ENCODE measurements around the gene CDPF1.
"Not testable (repeated sequence)": the region's sequence is repeated elsewhere in the genome, so short reads cannot be mapped to it uniquely, and the experiment has no call there.

CDPF1 gene

DNA sequence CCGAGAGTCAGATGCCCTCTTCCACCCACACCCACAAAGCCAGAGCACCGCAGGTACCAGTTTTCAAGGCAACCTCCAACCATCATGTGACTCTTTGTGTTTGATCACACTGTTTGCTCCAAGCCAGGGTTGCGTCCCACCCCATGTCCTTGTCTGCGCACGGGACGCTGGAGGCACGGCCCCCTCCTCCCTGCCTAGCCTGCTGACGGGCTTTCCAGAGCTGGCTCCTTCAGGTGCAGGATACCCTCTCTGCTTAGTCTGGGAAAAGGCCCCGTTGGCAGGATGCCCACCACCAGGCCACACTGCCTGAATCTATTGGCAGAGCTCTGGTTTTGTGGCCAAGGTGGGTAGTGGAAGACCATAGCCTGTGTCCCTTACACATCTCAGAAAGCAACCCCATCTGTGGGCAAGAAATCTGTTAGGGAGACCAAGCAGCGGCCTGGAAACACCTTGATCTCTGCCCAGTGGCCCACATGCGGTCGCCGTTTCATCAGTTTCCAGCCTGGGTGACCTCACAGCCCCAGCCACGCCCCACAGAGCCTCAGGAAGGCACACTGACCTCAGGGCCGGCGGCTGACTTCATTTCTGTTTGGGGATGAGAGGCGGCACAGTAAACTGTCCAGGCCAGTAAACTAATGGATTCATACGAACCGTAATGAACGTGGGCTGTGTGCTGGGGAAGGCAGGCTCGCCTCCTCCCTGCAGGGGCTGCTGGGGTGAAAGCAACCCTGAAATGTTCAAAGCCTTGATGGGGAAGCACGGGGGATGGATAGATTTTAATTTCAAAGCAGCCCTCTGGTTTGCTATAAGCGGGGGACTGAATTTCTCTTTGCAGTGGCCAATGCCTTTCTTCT is 25.8 kb downstream of the CDPF1 start:
- DNase-seq: no peak

DNA sequence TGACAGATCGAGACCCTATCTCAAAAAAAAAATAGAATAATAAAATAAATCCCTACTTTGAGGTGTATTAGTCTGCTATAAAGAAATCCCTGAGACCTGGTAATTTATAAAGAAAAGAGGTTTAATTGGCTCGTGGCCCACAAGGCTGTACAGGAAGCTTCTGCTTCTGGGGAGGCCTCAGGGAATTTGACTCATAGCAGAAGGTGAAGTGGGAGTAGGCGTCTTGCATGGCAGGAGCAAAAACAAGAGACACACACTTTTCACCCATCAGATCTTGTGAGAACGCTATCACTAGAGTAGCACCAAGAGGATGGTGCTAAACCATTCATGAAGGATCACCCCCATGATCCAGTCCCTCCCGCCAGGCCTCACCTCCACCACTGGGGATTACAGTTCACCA is 29.2 kb downstream of the CDPF1 start:
- DNase-seq: no peak

GRCh38 chr22:46219636-46220035 is 30.5 kb downstream of the CDPF1 start:
- DNase-seq: no peak

DNA sequence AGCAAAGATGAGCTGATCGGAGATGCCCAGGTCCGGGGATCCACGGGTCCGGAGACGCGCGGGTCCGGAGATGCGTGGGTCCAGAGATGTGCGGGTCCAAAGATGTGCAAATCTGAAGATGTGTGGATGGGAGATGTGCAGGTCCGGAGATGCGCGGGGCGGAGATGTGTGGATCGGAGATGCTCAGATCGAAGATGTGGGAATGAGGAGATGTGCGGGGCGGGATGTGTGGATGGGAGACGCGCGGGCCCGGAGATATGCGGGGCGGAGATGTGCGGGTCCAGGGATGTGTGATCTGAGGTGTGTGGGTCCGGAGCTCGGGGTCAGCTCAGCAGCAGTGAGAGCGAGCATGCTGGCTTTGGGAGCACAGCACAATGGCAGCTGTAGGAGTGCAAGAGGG is 35.5 kb downstream of the CDPF1 start:
- no peak for DNase-seq

- DNase-seq: no peak
These were observed 35.9 kb downstream of the CDPF1 start for GRCh38 chr22:46214149-46214548.

GRCh38 chr22:46213052-46213451 is 37.0 kb downstream of the CDPF1 start:
- no peak for DNase-seq

DNA sequence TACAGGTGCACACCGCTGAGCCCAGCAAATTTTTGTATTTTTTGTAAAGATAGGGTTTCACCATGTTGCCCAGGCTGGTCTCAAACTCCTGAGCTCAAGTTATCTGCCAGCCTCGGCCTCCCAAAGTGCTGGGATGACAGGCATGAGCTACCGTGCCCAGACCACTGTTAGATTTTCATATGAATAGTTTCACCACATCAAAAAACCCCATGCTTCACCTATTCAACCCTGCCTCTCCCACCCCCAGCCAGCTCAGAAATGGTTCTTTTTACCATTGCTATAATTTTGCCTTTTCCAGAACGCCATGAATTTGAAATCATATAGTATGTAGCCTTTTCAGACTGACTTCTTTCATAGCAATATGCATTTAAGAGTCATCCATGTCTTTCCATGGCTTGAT is 37.9 kb downstream of the CDPF1 start:
- DNase-seq: no peak

DNA sequence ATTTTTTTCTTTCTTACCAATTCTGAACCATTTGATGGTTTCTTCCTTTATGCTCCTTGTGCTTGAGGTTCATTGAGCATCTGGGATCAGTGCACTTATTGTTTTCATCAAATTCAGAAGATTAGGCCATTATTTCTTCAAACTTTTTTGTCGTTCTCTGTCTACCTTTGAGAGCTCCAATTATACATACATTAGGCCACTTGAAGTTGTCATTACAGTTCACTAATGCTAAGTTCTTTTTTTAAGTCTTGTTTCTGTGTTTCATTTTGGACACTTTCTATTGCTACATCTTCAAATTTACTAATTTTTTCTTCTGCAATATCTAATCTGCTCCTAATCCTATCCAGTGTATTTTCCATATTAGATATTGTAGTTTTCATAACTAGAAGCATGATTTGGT is 40.8 kb downstream of the CDPF1 start:
- DNase-seq: no peak

DNA sequence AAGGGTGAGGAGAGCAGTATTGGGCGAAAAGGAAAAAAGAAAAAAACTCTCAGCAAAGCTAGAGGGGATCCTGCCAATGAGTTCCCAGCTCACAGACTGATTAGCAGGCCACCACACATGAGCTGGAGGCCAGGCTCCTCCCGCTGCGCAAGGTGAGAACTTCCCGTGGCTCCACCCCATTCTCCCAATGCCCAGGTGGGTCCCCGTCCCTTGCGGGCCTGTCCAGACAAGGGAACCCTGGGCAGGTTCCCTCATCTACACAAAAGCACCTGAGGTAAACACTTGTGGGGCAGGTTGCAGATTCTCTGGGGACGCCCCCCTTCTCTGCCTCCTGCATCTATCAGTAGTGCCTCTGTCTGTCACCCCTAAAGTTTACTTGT is 46.5 kb downstream of the CDPF1 start:
- DNase-seq: no peak

- no peak for DNase-seq
These were observed 47.0 kb downstream of the CDPF1 start for GRCh38 chr22:46202897-46203600.

DNA sequence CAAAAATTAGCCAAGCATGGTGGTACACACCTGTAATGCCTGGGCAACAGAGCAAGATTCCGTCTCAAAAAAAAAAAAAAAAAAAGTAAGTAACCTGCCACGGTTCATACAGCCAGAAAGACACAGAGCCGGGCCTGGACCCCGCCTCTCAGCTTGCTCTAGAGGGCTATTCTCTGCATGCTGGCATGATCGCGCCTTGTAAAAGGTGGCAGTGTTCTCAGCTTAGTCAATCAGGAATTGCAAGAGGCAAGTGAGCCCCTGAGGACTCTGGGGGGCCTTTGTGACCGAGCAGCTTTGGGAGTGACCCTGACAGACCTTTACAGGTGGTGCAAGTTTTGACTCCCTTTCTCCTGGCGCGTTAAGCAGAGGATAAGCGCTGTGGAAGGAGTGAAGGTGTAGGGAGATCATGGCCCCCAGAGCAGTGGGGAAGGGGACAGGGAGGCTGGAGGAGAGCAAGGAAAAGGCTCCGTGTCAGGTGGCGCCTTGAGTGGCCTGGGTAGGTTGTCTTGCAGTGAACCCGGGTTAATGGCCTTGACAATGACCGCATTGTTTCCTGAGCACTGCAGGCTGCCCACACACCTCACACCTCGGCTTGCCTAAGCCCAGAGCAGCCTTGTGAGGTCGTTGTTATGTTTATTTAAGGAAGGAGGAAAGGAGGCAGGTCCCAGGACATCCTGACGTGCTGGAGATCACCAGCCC is 48.9 kb downstream of the CDPF1 start:
- no peak for DNase-seq

- DNase-seq: not testable (repeated sequence)
These were observed 51.3 kb downstream of the CDPF1 start for GRCh38 chr22:46198806-46199205.

DNA sequence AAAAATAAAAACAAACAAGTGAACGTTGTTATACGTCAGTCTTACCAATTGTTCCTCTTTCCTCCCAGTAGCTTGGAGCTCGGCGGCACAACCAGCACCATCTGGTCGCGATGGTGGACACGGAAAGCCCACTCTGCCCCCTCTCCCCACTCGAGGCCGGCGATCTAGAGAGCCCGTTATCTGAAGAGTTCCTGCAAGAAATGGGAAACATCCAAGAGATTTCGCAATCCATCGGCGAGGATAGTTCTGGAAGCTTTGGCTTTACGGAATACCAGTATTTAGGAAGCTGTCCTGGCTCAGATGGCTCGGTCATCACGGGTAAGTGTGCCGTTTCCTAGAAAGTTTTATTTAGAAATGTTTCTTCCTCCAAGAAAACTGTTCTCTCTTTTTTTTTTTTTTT is 51.8 kb downstream of the CDPF1 start:
- DNase-seq: no peak

- no peak for DNase-seq
These were observed 53.8 kb downstream of the CDPF1 start for GRCh38 chr22:46196278-46196677.

- no peak for DNase-seq
These were observed 54.5 kb downstream of the CDPF1 start for GRCh38 chr22:46195487-46196165.
